ENCODE data around the gene RHOBTB1.
A peak's percentile ranks its signal among the peaks of the same experiment; 100 is the strongest.
"Not testable (repeated sequence)": the region's sequence is repeated elsewhere in the genome, so short reads cannot be mapped to it uniquely, and the experiment has no call there.

RHOBTB1 gene

DNA sequence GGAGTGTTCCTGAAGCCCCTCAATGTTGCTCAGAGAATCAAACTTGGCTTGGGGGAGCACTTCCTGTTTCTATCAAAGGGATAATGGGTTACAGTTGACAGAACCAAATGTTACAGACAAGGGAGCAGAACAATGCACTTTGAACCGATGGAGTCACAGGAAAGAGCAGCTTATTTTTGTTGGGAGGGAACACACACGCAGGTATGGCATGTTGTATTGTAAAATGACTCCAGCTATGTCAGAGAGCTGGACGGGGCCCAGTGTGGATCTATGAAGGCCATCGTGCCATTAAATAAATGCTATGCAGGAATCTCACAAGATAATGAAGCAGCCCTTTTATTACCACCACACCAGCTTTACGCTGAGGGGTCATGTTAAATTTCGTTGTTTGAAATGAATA, 35.1 kb downstream of the RHOBTB1 start:
- FAIRE-seq (no peak), DNase-seq (ENCODE audit: insufficient read length, low spot score) (no peak)

DNA sequence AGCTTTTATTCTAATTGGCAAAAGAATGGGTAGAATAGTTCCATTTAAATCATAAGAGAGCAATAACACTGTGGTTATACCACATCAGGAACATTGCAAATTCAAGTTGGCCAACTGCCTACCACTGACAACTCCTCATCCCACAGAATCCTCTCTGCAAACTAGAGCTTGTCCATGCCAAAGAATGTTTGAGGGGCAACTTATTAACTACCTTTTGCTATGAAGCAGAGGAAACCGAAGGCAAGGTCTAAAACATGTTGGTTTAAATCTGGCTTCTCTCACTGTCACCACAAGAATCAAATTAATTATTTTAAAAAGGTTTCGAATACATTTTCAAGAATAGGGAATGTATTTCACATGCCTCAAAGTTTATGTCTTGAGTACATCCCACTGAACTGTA, 36.0 kb downstream of the RHOBTB1 start:
- FAIRE-seq (no peak), DNase-seq (ENCODE audit: insufficient read length, low spot score) (no peak)

DNA sequence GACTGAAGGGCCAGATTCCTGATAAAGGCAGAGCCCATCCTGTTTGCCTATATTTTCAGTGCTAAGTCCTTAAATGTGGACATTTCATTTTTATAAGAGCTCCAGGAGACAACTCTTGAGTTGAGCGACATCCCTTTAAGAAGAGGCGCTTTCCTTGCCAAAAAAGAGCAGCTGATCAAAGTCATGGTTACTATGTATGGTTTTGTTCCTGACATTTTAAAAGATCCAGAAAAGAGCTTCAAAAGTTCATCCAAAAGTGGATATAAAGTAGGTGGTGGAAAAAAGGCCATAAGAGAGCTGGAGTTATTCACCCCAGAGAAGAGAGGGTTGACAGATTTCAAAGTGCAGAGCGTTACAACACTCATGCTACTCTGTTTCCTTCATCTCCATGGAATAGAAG, 36.7 kb downstream of the RHOBTB1 start:
- FAIRE-seq (no peak), DNase-seq (ENCODE audit: insufficient read length, low spot score) (no peak)

DNA sequence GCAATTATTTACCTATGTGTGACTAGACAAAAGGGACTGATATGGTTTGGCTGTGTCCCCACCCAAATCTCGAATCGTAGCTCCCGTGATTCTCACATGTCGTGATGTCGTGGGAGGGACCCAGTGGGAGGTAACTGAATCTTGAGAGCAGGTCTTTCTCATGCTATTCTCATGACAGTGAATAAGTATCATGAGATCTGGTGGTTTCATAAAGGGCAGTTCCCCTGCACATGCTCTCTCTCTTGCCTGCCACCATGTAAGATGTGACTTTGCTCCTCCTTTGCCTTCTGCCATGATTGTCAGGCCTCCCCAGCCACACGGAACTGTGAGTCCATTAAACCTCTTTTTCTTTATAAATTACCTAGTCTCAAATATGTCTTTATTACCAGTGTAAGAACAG, 37.2 kb downstream of the RHOBTB1 start:
- DNase-seq (ENCODE audit: insufficient read length, low spot score); FAIRE-seq: not testable (repeated sequence)

DNA sequence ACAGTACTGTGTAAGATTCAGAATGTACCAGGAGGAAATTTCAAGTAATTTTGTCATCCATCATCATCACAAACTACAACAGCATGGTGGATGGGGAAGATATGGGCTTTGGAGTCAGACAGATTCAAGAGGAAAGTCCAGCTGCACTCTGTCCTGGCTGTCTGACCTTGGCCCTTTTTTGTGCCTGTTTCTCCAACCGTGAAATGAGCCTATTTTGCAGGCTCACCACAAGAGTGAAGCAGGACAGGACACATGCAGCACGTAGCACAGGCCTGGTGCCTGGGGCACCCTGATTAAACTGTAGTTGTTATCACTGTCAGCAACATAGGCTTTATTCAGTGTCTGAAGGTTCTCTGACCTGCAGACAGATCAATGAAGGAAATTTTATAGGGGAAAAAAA, 37.6 kb downstream of the RHOBTB1 start:
- DNase-seq (ENCODE audit: insufficient read length, low spot score) (no peak), FAIRE-seq (no peak)

DNA sequence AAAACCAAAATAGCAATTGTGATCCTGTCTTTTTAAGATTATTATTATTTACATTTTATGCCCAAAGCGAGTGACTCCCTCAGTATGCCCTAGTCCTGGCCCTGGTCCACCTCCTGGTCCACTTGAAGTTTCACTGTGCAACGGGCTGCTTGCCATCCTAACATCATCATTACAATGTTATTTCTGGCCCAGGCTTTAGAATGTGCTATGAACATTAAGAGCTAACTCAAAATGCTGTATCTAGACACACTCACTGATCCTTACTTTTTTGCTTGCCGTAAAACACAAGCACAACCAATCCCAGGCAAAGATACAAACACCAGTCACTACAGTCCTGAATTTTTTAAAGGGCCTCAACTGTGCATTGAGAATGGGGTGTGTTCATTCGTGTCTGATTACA, 38.4 kb downstream of the RHOBTB1 start:
- FAIRE-seq: no peak
- no peak for DNase-seq (ENCODE audit: insufficient read length, low spot score)

DNA sequence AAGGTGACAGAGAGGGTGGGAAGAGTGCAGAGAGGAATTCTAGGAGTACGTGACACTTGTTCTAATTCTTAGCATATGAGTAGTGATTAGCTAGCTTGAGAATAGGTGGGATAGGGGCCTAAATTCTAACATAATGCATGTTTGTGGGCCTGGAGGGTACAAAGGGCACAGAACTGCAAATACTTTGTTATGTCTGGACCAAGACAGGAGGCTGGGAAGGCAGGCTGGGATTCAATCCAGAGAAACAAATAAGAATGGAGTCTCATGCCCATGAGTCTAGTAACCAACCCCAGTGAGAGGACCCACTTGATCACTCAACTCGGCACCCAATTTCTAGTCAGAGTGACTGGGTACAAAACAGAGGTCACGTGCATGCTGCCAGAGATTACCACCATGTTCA, 40.9 kb downstream of the RHOBTB1 start:
- no peak for DNase-seq (ENCODE audit: insufficient read length, low spot score)
- no peak for FAIRE-seq

DNA sequence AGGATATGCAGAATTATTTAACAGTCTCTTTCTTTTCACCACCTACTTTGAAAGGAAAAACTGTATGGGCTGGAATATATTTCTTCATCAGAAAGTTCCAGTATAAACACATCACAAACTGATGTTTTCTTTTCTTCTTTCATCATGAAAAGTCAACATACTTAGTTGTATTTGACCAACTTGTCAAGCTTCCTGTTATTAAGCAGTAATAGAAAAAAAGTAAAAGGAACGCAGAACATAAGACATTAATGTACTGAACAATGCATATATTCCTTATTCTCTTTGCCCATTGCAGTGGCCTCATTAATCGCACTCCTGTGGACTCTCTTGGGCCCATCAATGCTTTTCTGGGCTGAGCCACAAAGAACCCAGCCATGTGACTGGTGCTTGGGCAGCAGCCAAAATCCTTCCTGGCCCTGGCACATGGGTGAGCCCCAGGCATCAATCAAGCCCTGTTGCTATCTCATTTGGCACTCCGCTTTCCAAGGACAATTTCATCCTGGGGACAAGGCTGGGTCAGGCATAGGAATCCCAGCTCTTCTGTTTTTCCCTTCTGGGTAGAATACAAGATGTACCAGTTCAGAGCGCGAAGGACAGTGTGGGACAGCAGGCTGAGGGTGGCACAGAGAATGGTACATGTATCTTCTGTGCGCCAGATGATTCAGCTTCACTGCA, 42.3 kb downstream of the RHOBTB1 start:
- DNase-seq (ENCODE audit: insufficient read length, low spot score): no peak
- no peak for FAIRE-seq

DNA sequence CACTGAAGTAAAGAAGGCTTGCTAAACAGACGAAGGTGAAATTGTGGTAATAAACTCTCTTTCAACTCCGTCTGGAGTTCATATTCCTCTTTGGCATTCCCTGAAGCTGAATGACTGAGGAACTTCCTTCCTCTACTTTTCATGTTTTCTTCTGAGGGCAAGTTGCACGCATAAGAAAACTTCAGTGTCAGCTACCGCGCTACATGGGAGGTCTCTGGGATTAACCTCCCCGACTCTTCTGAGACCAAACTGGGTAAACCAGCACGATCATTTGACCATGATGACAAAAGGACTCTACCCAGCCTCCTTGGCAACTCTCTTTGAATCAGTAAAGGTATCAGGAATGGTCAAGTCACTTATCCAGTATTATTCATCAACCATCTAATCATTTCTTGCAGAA, 44.7 kb downstream of the RHOBTB1 start:
- DNase-seq (ENCODE audit: insufficient read length, low spot score) (no peak), FAIRE-seq (no peak)

DNA sequence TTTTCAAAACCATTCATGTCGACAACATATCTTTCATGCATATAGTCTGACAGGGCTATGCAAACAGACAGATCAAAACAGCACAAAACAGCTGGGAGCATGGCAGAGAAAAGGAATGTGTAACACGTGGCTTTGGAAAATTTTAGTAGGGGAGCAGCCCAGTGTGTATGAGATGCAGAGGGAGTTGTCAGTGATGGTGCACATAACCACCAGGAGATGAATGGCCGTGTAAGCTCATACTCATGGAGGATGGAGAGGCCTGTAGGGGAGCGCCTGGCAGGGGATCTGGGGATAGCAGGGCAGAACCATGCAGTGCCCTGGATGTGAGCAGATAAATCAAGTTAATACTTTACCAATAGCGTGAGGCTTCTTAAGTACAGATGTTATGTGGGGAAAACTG, 45.7 kb downstream of the RHOBTB1 start:
- FAIRE-seq (no peak), DNase-seq (ENCODE audit: insufficient read length, low spot score) (no peak)

DNA sequence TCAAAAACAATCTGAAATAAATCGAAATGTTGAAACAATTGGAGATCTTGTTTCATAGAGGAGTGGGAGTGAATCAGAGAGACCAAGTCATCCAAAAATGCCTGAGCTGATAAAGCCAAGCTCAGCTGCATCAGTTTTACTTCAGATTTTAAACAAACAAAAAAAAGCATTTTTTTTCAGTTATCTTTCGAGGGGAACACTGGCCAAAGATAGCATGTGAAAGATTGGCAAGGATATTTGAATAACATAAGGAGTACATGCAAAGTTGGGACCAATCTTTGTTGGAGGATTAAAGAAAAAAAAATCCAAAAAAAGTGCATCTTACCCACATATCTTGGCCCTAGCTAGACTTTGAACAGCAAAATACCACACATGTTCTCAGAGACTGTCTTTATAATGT, 47.2 kb downstream of the RHOBTB1 start:
- FAIRE-seq: no peak
- DNase-seq (ENCODE audit: insufficient read length, low spot score): no peak

DNA sequence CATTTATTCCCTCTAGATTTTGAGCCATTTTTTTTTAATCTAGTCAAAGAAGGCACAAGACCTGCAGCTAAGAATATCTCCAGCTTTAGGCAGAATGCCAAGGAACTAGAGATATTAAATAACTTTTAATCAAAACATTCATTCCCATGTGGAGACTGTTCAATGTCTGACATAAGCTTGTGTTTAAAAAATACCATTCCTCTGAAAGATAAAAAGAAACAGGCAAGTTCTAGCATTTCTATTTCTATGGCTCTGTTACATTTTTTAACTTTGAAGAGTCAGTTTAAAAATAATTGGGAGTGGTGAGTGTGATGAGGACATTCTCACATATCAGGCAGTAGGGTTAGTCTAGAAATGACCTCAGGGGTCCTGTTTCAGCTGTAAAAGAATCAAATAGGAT, 48.0 kb downstream of the RHOBTB1 start:
- no peak for FAIRE-seq
- DNase-seq (ENCODE audit: insufficient read length, low spot score): no peak

DNA sequence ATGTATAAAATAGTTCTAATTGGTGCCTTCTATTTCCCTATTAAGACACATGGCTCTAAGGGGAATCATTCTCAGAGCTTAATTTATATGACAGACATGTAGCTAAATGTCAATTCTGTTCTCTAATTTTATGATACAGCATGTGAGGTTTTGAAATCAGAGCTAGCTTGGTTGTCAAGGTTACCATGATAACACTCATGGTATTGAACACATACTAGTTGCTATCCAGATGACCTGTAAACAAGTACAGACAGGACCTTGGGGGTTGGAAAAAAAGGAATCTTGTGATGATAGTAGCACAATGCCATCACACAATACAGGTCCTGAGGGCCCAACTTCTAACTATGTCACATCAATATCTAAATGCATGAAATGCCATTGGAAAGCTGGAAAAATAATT, 49.2 kb downstream of the RHOBTB1 start:
- DNase-seq (ENCODE audit: insufficient read length, low spot score): no peak
- peak; percentile 4 for FAIRE-seq

DNA sequence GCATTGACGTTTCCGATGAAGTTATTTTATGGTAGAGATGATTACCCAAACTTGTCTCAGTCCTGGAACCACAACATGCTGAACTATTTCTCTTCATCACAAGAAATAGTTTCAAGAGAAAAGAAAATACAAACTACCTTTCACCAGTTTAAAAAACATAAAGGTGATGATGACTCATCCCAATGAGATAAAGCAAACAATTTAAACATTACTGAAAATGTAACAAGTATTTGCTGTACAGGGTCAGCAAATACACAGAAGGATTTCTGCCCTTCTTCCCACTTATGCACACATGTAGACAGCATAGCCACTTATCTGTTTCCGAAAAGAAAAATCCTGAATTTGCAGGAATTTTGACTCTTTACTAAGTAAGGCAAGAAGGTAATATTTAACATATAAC, 50.8 kb downstream of the RHOBTB1 start:
- DNase-seq (ENCODE audit: insufficient read length, low spot score) (no peak), FAIRE-seq (no peak)

DNA sequence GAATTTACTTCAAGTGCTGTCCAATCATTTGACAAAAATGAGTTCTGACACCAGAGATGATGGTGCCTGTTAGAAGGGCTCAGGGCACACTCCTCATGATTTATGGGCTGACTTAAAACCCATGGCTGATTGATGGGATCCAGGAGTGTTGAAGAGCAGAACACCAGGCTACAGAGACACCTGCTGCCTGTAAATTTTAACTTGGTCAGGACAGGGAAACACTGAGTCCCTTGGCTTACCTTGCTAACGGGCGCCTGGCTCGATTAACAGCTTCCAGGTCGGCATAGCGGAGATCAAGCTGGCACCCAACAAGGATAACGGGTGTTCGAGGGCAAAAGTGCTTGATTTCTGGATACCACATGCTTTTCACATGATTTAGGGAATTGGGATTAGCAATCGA, 51.4 kb downstream of the RHOBTB1 start:
- FAIRE-seq: no peak
- no peak for DNase-seq (ENCODE audit: insufficient read length, low spot score)

DNA sequence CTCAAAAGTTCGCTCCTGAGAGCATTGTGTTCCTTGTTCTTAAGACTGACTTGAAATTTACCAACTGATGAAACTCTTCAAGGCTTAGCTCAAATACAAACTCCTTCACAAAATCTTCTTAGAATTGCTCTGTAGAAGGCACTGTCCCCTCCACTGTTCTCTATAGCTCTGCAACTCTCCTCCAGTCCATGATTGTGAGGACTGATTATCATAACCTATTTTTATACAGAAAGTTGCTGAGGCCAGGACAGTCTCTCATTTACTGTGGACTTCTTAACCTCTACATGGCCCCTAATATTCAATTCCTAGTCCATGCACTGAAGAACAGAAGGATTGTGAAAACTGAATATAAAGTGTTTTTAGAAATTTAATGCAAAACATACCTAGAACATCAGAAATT, 53.2 kb downstream of the RHOBTB1 start:
- DNase-seq (ENCODE audit: insufficient read length, low spot score): no peak
- FAIRE-seq: no peak

DNA sequence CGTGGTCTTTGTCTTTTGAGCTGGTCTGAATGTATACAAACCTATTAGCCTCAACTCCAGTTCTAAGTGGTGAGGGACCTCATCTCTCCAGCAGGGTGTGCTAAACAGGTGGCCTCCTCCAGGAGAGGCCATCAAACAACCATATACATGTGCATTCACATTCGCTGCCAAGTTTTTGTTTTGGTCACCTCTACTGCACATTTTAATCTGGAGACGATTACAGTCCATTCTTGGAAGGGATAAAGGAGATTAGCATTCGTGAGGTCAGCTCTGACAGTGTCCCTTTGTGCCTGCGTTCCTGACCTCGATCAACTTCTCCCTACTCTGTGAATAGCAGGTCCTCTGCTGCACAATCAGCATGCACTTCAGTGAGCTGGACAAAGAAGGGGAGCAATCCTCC, 60.8 kb downstream of the RHOBTB1 start:
- peak; percentile 34 for DNase-seq (ENCODE audit: insufficient read length, low spot score)
- peak; percentile 68 for FAIRE-seq

DNA sequence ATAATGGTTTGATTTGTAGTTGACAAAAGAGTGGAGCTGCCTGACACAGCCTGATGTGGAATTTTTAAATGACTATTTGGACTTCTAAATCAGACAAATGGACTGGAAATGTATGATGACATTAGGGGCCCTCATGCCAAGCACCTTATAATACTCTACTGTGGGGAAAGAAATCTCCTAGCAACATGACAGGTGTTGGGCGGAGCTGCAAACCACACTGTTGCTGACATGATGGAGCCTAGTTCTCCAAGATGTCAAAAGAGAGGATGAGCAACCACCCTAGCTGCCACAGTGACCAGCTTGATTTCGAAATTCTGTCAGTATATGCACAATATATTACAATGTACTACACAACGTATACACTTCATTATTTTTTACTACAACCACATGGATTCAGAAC, 65.8 kb downstream of the RHOBTB1 start:
- FAIRE-seq: no peak
- no peak for DNase-seq (ENCODE audit: insufficient read length, low spot score)

DNA sequence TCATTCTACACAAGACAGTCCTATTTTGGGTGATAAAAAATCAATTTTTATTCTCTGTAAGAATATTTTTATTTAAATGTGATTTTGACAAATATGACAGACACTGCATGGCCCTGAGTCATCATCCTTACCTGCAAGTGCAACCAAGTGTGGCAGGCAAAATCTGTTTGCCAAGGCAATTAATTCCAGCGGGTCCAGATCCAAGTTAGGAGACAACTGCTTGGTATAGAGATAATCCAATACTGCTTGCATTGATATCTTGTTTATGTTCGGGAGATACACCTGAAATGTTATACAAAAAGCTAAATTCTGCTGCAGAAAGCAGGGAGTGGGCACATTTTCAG, 66.2 kb downstream of the RHOBTB1 start:
- DNase-seq (ENCODE audit: insufficient read length, low spot score) (no peak), FAIRE-seq (no peak)

DNA sequence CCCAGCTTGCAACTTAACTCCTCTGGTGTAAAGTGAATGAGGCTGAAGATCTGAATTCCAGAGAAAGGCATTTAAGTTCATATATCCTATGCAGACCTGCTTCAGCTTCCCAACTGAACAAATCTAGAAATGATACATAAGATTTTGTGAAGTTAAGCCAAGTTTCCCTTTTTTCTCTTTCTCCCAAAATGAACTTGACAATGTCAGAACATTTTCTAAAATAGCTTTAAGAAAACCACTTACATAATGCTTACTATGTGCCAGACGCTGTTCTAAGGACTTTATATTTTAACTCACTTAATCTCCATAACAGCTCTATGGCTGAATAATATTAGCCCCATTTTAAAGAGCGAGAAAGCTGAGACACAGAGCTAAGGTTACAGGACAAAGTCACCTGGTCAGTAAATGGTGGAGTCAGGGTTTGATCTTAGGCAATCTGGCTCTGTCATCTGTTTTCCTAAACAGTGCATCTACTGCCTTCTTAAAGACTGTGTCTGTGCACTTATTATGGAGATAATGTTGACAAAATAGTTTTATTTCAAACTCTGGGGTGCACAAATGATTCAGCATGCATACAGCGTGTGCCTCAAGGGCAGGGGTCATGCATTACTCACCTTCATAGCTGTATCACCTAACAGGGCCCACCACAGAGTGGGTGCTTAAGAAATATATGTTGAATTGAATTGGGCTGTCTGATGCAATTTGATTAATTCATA, 66.8 kb downstream of the RHOBTB1 start:
- no peak for DNase-seq (ENCODE audit: insufficient read length, low spot score)
- no peak for FAIRE-seq

DNA sequence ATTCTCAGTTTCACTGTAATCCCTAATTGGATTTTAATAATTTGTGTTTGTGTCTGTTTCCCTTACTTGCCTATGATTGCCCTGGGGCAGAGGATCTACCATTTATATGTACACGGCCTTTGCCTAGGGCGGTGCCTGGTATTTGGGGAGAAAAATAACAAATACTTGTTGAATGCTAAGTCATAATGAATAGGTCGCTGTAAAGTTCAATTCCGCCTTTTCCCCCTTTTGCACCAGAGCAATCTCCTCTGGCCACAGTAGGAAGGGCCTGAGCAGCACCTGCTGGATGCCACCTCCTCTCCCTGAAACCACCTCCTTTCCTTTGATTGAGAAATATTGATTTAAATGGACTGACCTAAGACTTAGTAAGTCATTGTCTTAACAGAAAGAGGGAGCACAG, 70.2 kb downstream of the RHOBTB1 start:
- DNase-seq (ENCODE audit: insufficient read length, low spot score): no peak

DNA sequence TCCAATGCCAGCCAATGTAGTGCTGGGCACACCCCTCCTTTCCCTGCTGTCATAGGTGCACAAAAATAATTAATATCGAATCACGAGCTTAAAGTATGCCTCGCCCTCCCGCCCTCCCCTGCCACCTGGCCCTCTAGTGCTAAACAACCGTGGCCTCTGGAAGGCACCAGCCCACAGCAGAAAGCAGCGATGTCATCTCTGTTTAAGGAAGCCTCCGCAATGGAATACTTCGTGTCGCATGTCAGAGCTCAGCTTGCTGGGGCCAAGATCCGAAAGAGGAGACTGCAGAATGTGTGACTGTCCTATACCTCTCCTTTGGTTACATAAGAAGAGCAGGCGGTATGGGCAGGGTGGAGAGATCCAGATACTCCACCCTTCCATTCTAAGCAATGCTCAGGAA, 71.5 kb downstream of the RHOBTB1 start:
- FAIRE-seq (no peak), DNase-seq (ENCODE audit: insufficient read length, low spot score) (no peak)

More for the DNA sequence above, 70.2 kb downstream of the RHOBTB1 start:
- no peak for FAIRE-seq

DNA sequence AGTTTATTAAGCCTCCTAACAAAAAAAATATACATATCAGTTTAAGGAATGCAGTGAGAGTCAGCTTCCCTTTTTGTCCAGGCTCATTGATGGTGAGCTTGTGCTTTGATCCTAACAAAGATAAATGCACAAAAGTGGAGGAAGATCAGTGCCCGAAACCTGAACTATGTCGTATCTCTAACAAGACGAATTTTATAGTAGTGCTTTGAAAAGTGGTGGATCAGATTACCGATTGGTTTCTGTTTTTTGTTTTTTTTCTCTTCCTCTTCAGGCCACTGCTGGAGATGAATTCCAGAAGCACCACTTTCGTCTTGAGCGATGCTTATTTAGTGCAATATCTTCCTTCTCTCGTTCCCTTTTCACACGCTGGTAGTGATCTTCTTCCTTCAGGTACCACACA, 72.8 kb downstream of the RHOBTB1 start:
- DNase-seq (ENCODE audit: insufficient read length, low spot score): no peak
- no peak for FAIRE-seq

All from HTR-8/SVneo (cell line).